Measurements from ENCODE around the gene EIF5B.
"Not testable (repeated sequence)": the region's sequence is repeated elsewhere in the genome, so short reads cannot be mapped to it uniquely, and the experiment has no call there.

Gene EIF5B

GRCh38 chr2:99337113-99338028 is at the start of gene EIF5B:
Gene EIF5B, plus strand, starts transcription at chr2:99337389. Its CDS starts 166 bp downstream, at chr2:99337555.
- H3K27ac Mint-ChIP-seq = no peak within 1 kb of the TSS
- DNase-seq (peak; percentile 95 to 96), ATAC-seq (peak; percentile 82)
- H3K9me3 Mint-ChIP-seq = no peaks in the 10 kb centered on the region
- no peaks in the 10 kb centered on the region for H3K27me3 Mint-ChIP-seq
- H3K4me3 Mint-ChIP-seq = no peak within 1 kb of the TSS
- H3K4me1 Mint-ChIP-seq = peaks cover 44% of the 10 kb centered on the region

- DNase-seq (no peak), ATAC-seq (no peak)
- no peaks in the 10 kb centered on the region for H3K4me1 Mint-ChIP-seq
Measured at GRCh38 chr2:99297994-99298393, 39.2 kb upstream of the EIF5B start.

GRCh38 chr2:99299580-99299979 is 37.6 kb upstream of the EIF5B start:
- peaks cover 0 to 4% of the 10 kb centered on the region in 2 donors for H3K9me3 Mint-ChIP-seq
- H3K4me1 Mint-ChIP-seq = no peaks in the 10 kb centered on the region
- no peak overlapping the region for H3K27ac Mint-ChIP-seq
- ATAC-seq (no peak), DNase-seq (no peak)
- H3K4me3 Mint-ChIP-seq = no peak overlapping the region
- no peaks in the 10 kb centered on the region for H3K27me3 Mint-ChIP-seq

More at GRCh38 chr2:99297994-99298393, 39.2 kb upstream of the EIF5B start:
- Mint-ChIP-seq H3K4me3 (no peak overlapping the region), H3K27me3 (no peaks in the 10 kb centered on the region), H3K9me3 (peaks cover 0 to 4% of the 10 kb centered on the region in 2 donors), H3K27ac (no peak overlapping the region)

GRCh38 chr2:99301097-99301496 is 36.1 kb upstream of the EIF5B start, which contains the start of gene LYG1:
Gene LYG1, minus strand, starts transcription at chr2:99301197. Its CDS starts 5,527 bp downstream, at chr2:99295670.
- H3K27ac Mint-ChIP-seq, H3K9me3 Mint-ChIP-seq, H3K4me3 Mint-ChIP-seq, ATAC-seq, H3K4me1 Mint-ChIP-seq, DNase-seq, H3K27me3 Mint-ChIP-seq: not testable (repeated sequence)

GRCh38 chr2:99317161-99317872 is 19.9 kb upstream of the EIF5B start:
- no peaks in the 10 kb centered on the region for H3K4me1 Mint-ChIP-seq

GRCh38 chr2:99317873-99318200 is 19.4 kb upstream of the EIF5B start:
- H3K27me3 Mint-ChIP-seq, H3K27ac Mint-ChIP-seq, DNase-seq, H3K4me1 Mint-ChIP-seq, H3K4me3 Mint-ChIP-seq, ATAC-seq, H3K9me3 Mint-ChIP-seq: not testable (repeated sequence)

More at GRCh38 chr2:99317161-99317872, 19.9 kb upstream of the EIF5B start:
- Mint-ChIP-seq H3K4me3 (no peak overlapping the region), H3K27me3 (no peaks in the 10 kb centered on the region), H3K27ac (no peak overlapping the region), H3K9me3 (peaks cover 5 to 9% of the 10 kb centered on the region in 2 donors)
- ATAC-seq (no peak), DNase-seq (no peak)

- Mint-ChIP-seq H3K9me3 (no peaks in the 10 kb centered on the region), H3K27me3 (no peaks in the 10 kb centered on the region), H3K27ac (no peak overlapping the region), H3K4me1 (peaks cover 3% of the 10 kb centered on the region), H3K4me3 (no peak overlapping the region)
- no peak for ATAC-seq
- DNase-seq = no peak
Measured at GRCh38 chr2:99325384-99325783, 11.8 kb upstream of the EIF5B start.

- Mint-ChIP-seq H3K9me3 (no peaks in the 10 kb centered on the region), H3K4me1 (peaks cover 34% of the 10 kb centered on the region), H3K4me3 (no peak within 1 kb of the TSS), H3K27me3 (no peaks in the 10 kb centered on the region), H3K27ac (no peak within 1 kb of the TSS)
- peak; percentile 86 for ATAC-seq
- peak; percentile 98 to 99 for DNase-seq
Measured at GRCh38 chr2:99335911-99336803, 1.0 kb upstream of the EIF5B start, which contains the start of gene TXNDC9. Gene TXNDC9, minus strand, starts transcription at chr2:99336333. Its CDS starts 3,123 bp downstream, at chr2:99333210.

GRCh38 chr2:99336804-99337112 is 431 bp upstream of the EIF5B start:
- Mint-ChIP-seq H3K27me3 (no peaks in the 10 kb centered on the region), H3K9me3 (no peaks in the 10 kb centered on the region), H3K4me1 (peaks cover 40% of the 10 kb centered on the region), H3K27ac (no peak overlapping the region), H3K4me3 (no peak overlapping the region)
- DNase-seq (no peak), ATAC-seq (peak; percentile 38)

- Mint-ChIP-seq H3K4me1 (peaks cover 50% of the 10 kb centered on the region), H3K4me3 (no peak overlapping the region), H3K27me3 (no peaks in the 10 kb centered on the region), H3K27ac (no peak overlapping the region), H3K9me3 (no peaks in the 10 kb centered on the region)
- DNase-seq (peak in 1 of 2 donors; percentile 9), ATAC-seq (no peak)
Measured at GRCh38 chr2:99338029-99338585, 918 bp downstream of the EIF5B start.

- Mint-ChIP-seq H3K27me3 (no peaks in the 10 kb centered on the region), H3K27ac (no peak overlapping the region), H3K9me3 (no peaks in the 10 kb centered on the region), H3K4me1 (peaks cover 54% of the 10 kb centered on the region), H3K4me3 (no peak overlapping the region)
- ATAC-seq = no peak
- DNase-seq = no peak
Measured at GRCh38 chr2:99340669-99341236, 3.6 kb downstream of the EIF5B start.

- H3K4me1 Mint-ChIP-seq = peaks cover 63% of the 10 kb centered on the region
- no peaks in the 10 kb centered on the region for H3K27me3 Mint-ChIP-seq
- no peak overlapping the region for H3K27ac Mint-ChIP-seq
- DNase-seq (no peak), ATAC-seq (no peak)
- H3K4me3 Mint-ChIP-seq = no peak overlapping the region
- no peaks in the 10 kb centered on the region for H3K9me3 Mint-ChIP-seq
Measured at GRCh38 chr2:99342536-99342935, 5.3 kb downstream of the EIF5B start.

- H3K4me3 Mint-ChIP-seq, H3K27ac Mint-ChIP-seq, ATAC-seq, H3K27me3 Mint-ChIP-seq, DNase-seq, H3K9me3 Mint-ChIP-seq: not testable (repeated sequence)
- H3K4me1 Mint-ChIP-seq = peaks cover 78% of the 10 kb centered on the region
Measured at GRCh38 chr2:99345446-99345845, 8.3 kb downstream of the EIF5B start.

- no peak overlapping the region for H3K27ac Mint-ChIP-seq
- ATAC-seq (no peak), DNase-seq (no peak)
- H3K4me3 Mint-ChIP-seq = no peak overlapping the region
- H3K27me3 Mint-ChIP-seq = no peaks in the 10 kb centered on the region
- H3K9me3 Mint-ChIP-seq = no peaks in the 10 kb centered on the region
- peaks cover 76% of the 10 kb centered on the region for H3K4me1 Mint-ChIP-seq
Measured at GRCh38 chr2:99346218-99346617, 9.0 kb downstream of the EIF5B start.

GRCh38 chr2:99348173-99348572 is 11.0 kb downstream of the EIF5B start:
- Mint-ChIP-seq H3K9me3 (no peaks in the 10 kb centered on the region), H3K4me1 (peaks cover 73% of the 10 kb centered on the region), H3K27ac (peak overlapping the region; percentile 47 to 60), H3K4me3 (peak overlapping the region; percentile 43 to 66), H3K27me3 (no peaks in the 10 kb centered on the region)
- DNase-seq = no peak
- peak; percentile 95 for ATAC-seq
